K562 (cell line): ENCODE results near the gene DRAXIN. TPM values are rescaled to one million over a fixed set of nuclear protein-coding genes. Genes with fewer than 3 reads are reported as not detected.

Experiments
- CAMTA2 ChIP-seq: fragments of 250-450 bp; sonication (Bioruptor Pico); conservative IDR thresholded peaks from 2 replicates; pipeline ENCODE4 v1.5.1; 2022
- CBX3 ChIP-seq, 2 experiments: IDR thresholded peaks; 1 replicate in 1 of 2; 2 replicates in 1 of 2; pipeline ENCODE4 v1.6.1; 2012; ENCODE audit warnings: inconsistent platforms in 2 of 2, low read length in 2 of 2, borderline replicate concordance in 1 of 2, control low read depth in 1 of 2
- CTBP1 ChIP-seq: fragments of 450-650 bp; IDR thresholded peaks from 2 replicates; pipeline ENCODE4 v1.6.1; 2016; ENCODE audit warnings: borderline replicate concordance
- DIDO1 ChIP-seq: fragments of 450-650 bp; IDR thresholded peaks from 2 replicates; pipeline ENCODE4 v1.6.1; 2016; ENCODE audit warnings: low read depth, missing biosample characterization, missing genetic modification characterization
- FOXA3 ChIP-seq, 2 experiments: fragments of 450-650 bp in 1 of 2; sonication (generic) in 1 of 2; formaldehyde crosslinking; IDR thresholded peaks in 1 of 2; conservative IDR thresholded peaks in 1 of 2; 2 replicates each; pipeline versions ENCODE4 v1.4.0 to v1.8.0; 2020 to 2022; ENCODE audit warnings: mild to moderate bottlenecking in 2 of 2, missing genetic modification reagents in 1 of 2
- HDAC1 ChIP-seq, 2 experiments: fragments of 450-650 bp; IDR thresholded peaks; 2 replicates each; pipeline ENCODE4 v1.6.1; 2016 to 2017; ENCODE audit warnings: inconsistent platforms in 1 of 2, mild to moderate bottlenecking in 1 of 2, moderate library complexity in 1 of 2
- HLTF ChIP-seq: fragments of 450-650 bp; IDR thresholded peaks from 2 replicates; pipeline ENCODE4 v1.6.1; 2016
- KLF1 ChIP-seq: fragments of 450-650 bp; IDR thresholded peaks from 2 replicates; pipeline ENCODE4 v1.6.1; 2016; ENCODE audit warnings: missing genetic modification characterization, missing compliant biosample characterization
- NCOA4 ChIP-seq: fragments of 450-650 bp; IDR thresholded peaks from 2 replicates; pipeline ENCODE4 v1.6.1; 2018; ENCODE audit warnings: mild to moderate bottlenecking; ENCODE audit not compliant: partially characterized antibody
- NCOR1 ChIP-seq: fragments of 450-650 bp; IDR thresholded peaks from 2 replicates; pipeline ENCODE4 v1.6.1; 2016; ENCODE audit warnings: mild to moderate bottlenecking, moderate library complexity
- SIN3A ChIP-seq, 2 experiments: fragments of 150-350 bp in 1 of 2; IDR thresholded peaks; 2 replicates each; pipeline ENCODE4 v1.6.1; 2011 to 2016; ENCODE audit warnings: borderline replicate concordance in 2 of 2, low read depth in 2 of 2, low read length in 2 of 2, mild to moderate bottlenecking in 2 of 2, moderate library complexity in 2 of 2; ENCODE audit not compliant: control insufficient read depth in 1 of 2
- SMARCE1 ChIP-seq: fragments of 450-650 bp; IDR thresholded peaks from 2 replicates; pipeline ENCODE4 v1.7.1; 2016; ENCODE audit warnings: mild to moderate bottlenecking
- XRCC3 ChIP-seq: fragments of 450-650 bp; IDR thresholded peaks from 2 replicates; pipeline ENCODE4 v1.6.1; 2017; ENCODE audit warnings: mild to moderate bottlenecking, moderate library complexity
- ZBTB7A ChIP-seq: IDR thresholded peaks from 2 replicates; pipeline ENCODE4 v1.6.1; 2011; ENCODE audit warnings: low read depth, mild to moderate bottlenecking, low read length, moderate library complexity, borderline replicate concordance; ENCODE audit not compliant: control insufficient read depth
- ZFX ChIP-seq: sonication (generic); formaldehyde crosslinking; IDR thresholded peaks from 2 replicates; pipeline ENCODE4 v1.8.0; 2022; ENCODE audit warnings: mild to moderate bottlenecking, missing genetic modification reagents, moderate library complexity
- ZNF431 ChIP-seq: sonication (generic); formaldehyde crosslinking; IDR thresholded peaks from 2 replicates; pipeline ENCODE4 v1.8.0; 2022; ENCODE audit warnings: mild to moderate bottlenecking, missing genetic modification reagents
- polyA plus RNA-seq, 8 experiments: library from polyadenylated mRNA; depleted of rRNA in 4 of 8; stranded (reverse) in 5 of 8; unstranded in 3 of 8; fragments of >200 nt; fragmentation: Nextera tagmentation in 2 of 8; fragmentation: Illumina TruSeq in 1 of 8; extraction: Ambion mirVana in 2 of 8; extraction: Trizol in 1 of 8; gene quantifications; 2 replicates each; pipeline versions ENCODE4 v1.2.1 to v1.2.3, GENCODE V29; 2011 to 2014; ENCODE audit warnings: inconsistent platforms in 1 of 8, missing spikeins in 1 of 8
- total RNA-seq, 7 experiments: library from RNA; depleted of rRNA in 6 of 7; stranded (reverse); fragments of >200 nt in 6 of 7; fragmentation: Illumina TruSeq in 2 of 7; extraction: Trizol in 2 of 7; gene quantifications; 2 replicates each; pipeline versions ENCODE4 v1.2.1 to v1.2.3, GENCODE V29; 2011 to 2021; ENCODE audit warnings: low replicate concordance in 1 of 7
- TF ChIP-seq, protein P1 (sequence below): fragments of 450-650 bp; IDR thresholded peaks from 2 replicates; pipeline ENCODE4 v1.6.1; 2017; ENCODE audit warnings: antibody characterized with exemption, mild to moderate bottlenecking
- TF ChIP-seq, protein P2 (sequence below): fragments of 450-650 bp; IDR thresholded peaks from 2 replicates; pipeline ENCODE4 v1.6.1; 2016; ENCODE audit warnings: missing biosample characterization, missing genetic modification characterization
- TF ChIP-seq, protein P3 (sequence below): sonication (generic); formaldehyde crosslinking; IDR thresholded peaks from 2 replicates; pipeline ENCODE4 v1.8.0; 2022; ENCODE audit warnings: mild to moderate bottlenecking, missing genetic modification reagents

The DRAXIN gene
- total and polyA plus RNA-seq, 9 of the 15 experiments (the other 6 are each of a cell fraction or from before 2014, with no cell fraction given) = 0.01 to 0.04 (median 0.01) TPM; not detected in 6

DNA sequence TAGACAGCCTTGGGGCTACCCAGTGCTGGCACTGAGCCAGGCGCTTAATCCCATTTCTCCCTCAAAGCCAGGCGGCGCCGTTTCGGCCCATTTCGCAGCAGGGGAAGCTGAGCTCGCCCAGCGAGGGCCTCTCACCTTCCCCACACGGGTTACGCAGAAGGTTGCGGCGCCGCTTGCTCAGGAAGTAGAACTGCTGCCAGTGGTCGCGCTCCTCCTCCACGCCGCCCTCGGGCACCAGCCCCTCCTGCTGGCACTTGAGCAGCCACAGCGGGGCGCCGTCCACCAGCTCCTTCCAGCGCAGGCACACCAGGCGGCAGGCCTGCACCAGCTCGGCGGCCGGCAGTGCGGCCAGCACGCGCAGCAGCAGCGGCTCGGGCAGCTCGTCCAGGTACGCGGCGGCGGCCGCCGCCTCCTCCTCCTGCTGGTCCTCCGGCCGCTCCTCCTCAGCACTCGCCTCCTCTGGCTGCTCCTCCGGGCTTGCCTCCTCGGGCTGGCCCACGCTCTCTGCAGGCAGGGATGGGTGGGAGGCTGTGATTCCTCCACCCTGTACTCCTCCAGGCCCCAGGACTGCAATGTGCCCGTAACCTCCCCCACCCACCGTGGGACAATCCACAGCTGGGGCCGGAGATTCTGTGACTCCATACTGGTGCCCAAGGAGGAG, 41.0 kb upstream of the DRAXIN start (continued):
- TF ChIP-seq, protein P1, sequence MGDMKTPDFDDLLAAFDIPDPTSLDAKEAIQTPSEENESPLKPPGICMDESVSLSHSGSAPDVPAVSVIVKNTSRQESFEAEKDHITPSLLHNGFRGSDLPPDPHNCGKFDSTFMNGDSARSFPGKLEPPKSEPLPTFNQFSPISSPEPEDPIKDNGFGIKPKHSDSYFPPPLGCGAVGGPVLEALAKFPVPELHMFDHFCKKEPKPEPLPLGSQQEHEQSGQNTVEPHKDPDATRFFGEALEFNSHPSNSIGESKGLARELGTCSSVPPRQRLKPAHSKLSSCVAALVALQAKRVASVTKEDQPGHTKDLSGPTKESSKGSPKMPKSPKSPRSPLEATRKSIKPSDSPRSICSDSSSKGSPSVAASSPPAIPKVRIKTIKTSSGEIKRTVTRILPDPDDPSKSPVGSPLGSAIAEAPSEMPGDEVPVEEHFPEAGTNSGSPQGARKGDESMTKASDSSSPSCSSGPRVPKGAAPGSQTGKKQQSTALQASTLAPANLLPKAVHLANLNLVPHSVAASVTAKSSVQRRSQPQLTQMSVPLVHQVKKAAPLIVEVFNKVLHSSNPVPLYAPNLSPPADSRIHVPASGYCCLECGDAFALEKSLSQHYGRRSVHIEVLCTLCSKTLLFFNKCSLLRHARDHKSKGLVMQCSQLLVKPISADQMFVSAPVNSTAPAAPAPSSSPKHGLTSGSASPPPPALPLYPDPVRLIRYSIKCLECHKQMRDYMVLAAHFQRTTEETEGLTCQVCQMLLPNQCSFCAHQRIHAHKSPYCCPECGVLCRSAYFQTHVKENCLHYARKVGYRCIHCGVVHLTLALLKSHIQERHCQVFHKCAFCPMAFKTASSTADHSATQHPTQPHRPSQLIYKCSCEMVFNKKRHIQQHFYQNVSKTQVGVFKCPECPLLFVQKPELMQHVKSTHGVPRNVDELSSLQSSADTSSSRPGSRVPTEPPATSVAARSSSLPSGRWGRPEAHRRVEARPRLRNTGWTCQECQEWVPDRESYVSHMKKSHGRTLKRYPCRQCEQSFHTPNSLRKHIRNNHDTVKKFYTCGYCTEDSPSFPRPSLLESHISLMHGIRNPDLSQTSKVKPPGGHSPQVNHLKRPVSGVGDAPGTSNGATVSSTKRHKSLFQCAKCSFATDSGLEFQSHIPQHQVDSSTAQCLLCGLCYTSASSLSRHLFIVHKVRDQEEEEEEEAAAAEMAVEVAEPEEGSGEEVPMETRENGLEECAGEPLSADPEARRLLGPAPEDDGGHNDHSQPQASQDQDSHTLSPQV = no peak; the same call in 1 of the 2 replicates
- TF ChIP-seq ZBTB7A = peak; percentile 75
- no peak for TF ChIP-seq DIDO1 (tag)
- TF ChIP-seq SMARCE1 = no peak
- 0 out of 2 replicates have a peak, but pooled peaks have one; percentile 70 for TF ChIP-seq ZNF431
- no peak for TF ChIP-seq FOXA3 (CRISPR knock-in tag; conservative IDR thresholded peaks at IDR 0.05 in 1 of 2, IDR thresholded peaks at IDR 0.05 in 1 of 2)
- TF ChIP-seq SIN3A (IDR thresholded peaks at IDR 0.05; ENCODE audit: borderline replicate concordance in 2 of 2, control insufficient read depth in 1 of 2, low read depth in 2 of 2, low read length in 2 of 2) = peak in 1 of 2 experiments; percentile 19; a peak in 1 of 4 replicates
- TF ChIP-seq XRCC3 = no peak
- no peak for TF ChIP-seq NCOA4
- TF ChIP-seq CTBP1 = peak; percentile 98
- peak; percentile 50; the same call in 1 of the 2 replicates for TF ChIP-seq HLTF
- no peak for TF ChIP-seq KLF1 (tag)
- peak; percentile 81 for TF ChIP-seq ZFX (CRISPR knock-in tag)
- TF ChIP-seq HDAC1 (IDR thresholded peaks at IDR 0.05) = no peak
- TF ChIP-seq CBX3 (IDR thresholded peaks at IDR 0.05; ENCODE audit: borderline replicate concordance in 1 of 2, low read length in 2 of 2) = peak in 1 of 2 experiments; percentile 55; a peak in 1 of 3 replicates
- TF ChIP-seq, protein P2, sequence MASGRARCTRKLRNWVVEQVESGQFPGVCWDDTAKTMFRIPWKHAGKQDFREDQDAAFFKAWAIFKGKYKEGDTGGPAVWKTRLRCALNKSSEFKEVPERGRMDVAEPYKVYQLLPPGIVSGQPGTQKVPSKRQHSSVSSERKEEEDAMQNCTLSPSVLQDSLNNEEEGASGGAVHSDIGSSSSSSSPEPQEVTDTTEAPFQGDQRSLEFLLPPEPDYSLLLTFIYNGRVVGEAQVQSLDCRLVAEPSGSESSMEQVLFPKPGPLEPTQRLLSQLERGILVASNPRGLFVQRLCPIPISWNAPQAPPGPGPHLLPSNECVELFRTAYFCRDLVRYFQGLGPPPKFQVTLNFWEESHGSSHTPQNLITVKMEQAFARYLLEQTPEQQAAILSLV (tag) = no peak
- TF ChIP-seq CAMTA2 (CRISPR knock-in tag) = no peak
- TF ChIP-seq, protein P3, sequence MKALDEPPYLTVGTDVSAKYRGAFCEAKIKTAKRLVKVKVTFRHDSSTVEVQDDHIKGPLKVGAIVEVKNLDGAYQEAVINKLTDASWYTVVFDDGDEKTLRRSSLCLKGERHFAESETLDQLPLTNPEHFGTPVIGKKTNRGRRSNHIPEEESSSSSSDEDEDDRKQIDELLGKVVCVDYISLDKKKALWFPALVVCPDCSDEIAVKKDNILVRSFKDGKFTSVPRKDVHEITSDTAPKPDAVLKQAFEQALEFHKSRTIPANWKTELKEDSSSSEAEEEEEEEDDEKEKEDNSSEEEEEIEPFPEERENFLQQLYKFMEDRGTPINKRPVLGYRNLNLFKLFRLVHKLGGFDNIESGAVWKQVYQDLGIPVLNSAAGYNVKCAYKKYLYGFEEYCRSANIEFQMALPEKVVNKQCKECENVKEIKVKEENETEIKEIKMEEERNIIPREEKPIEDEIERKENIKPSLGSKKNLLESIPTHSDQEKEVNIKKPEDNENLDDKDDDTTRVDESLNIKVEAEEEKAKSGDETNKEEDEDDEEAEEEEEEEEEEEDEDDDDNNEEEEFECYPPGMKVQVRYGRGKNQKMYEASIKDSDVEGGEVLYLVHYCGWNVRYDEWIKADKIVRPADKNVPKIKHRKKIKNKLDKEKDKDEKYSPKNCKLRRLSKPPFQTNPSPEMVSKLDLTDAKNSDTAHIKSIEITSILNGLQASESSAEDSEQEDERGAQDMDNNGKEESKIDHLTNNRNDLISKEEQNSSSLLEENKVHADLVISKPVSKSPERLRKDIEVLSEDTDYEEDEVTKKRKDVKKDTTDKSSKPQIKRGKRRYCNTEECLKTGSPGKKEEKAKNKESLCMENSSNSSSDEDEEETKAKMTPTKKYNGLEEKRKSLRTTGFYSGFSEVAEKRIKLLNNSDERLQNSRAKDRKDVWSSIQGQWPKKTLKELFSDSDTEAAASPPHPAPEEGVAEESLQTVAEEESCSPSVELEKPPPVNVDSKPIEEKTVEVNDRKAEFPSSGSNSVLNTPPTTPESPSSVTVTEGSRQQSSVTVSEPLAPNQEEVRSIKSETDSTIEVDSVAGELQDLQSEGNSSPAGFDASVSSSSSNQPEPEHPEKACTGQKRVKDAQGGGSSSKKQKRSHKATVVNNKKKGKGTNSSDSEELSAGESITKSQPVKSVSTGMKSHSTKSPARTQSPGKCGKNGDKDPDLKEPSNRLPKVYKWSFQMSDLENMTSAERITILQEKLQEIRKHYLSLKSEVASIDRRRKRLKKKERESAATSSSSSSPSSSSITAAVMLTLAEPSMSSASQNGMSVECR (CRISPR knock-in tag) = 0 out of 2 replicates have a peak, but pooled peaks have one; percentile 26
- no peak for TF ChIP-seq NCOR1
